Measurements from ENCODE around the gene UBE2Q2.
"Not testable (repeated sequence)": the region's sequence is repeated elsewhere in the genome, so short reads cannot be mapped to it uniquely, and the experiment has no call there.

Gene UBE2Q2

GRCh38 chr15:75864213-75865059 is 21.2 kb downstream of the UBE2Q2 start:
- no peak for DNase-seq (ENCODE audit: low spot score)

- not testable (repeated sequence) for DNase-seq (ENCODE audit: low spot score)
These were observed 22.8 kb downstream of the UBE2Q2 start for GRCh38 chr15:75866045-75866444.

- no peak for DNase-seq (ENCODE audit: low spot score)
These were observed 23.7 kb downstream of the UBE2Q2 start for GRCh38 chr15:75866916-75867315.

- no peak for DNase-seq (ENCODE audit: low spot score)
These were observed 24.2 kb downstream of the UBE2Q2 start for GRCh38 chr15:75867449-75867848.

GRCh38 chr15:75868019-75868418 is 24.8 kb downstream of the UBE2Q2 start:
- DNase-seq (ENCODE audit: low spot score), result no peak

GRCh38 chr15:75869446-75869845 is 26.2 kb downstream of the UBE2Q2 start:
- DNase-seq (ENCODE audit: low spot score), result no peak

GRCh38 chr15:75871589-75871988 is 28.3 kb downstream of the UBE2Q2 start:
- DNase-seq (ENCODE audit: low spot score), result not testable (repeated sequence)

- DNase-seq (ENCODE audit: low spot score), result no peak
These were observed 29.2 kb downstream of the UBE2Q2 start for GRCh38 chr15:75872403-75872990.

GRCh38 chr15:75884041-75884440 is 40.8 kb downstream of the UBE2Q2 start:
- DNase-seq (ENCODE audit: low spot score), result no peak

GRCh38 chr15:75887178-75887577 is 43.9 kb downstream of the UBE2Q2 start:
- DNase-seq (ENCODE audit: low spot score), result no peak

- no peak for DNase-seq (ENCODE audit: low spot score)
These were observed 48.6 kb downstream of the UBE2Q2 start for GRCh38 chr15:75891895-75892294.

- peak; percentile 16 for DNase-seq (ENCODE audit: low spot score)
These were observed 52.5 kb downstream of the UBE2Q2 start for GRCh38 chr15:75895731-75896130.

- no peak for DNase-seq (ENCODE audit: low spot score)
These were observed 57.3 kb downstream of the UBE2Q2 start for GRCh38 chr15:75900577-75900976.

GRCh38 chr15:75902129-75902557 is 58.9 kb downstream of the UBE2Q2 start:
- no peak for DNase-seq (ENCODE audit: low spot score)

GRCh38 chr15:75903331-75904239 is 60.3 kb downstream of the UBE2Q2 start, which contains the start of gene FBXO22:
TSS of gene FBXO22 (plus strand) at chr15:75903878. CDS start at chr15:75903964, 86 bp downstream.
- DNase-seq (ENCODE audit: low spot score), result peak; percentile 91

GRCh38 chr15:75905231-75905630 is 62.0 kb downstream of the UBE2Q2 start:
- DNase-seq (ENCODE audit: low spot score), result no peak

- DNase-seq (ENCODE audit: low spot score), result not testable (repeated sequence)
These were observed 67.1 kb downstream of the UBE2Q2 start for GRCh38 chr15:75910355-75910754.

GRCh38 chr15:75916978-75917377 is 73.7 kb downstream of the UBE2Q2 start:
- DNase-seq (ENCODE audit: low spot score), result no peak

- DNase-seq (ENCODE audit: low spot score), result no peak
These were observed 74.9 kb downstream of the UBE2Q2 start for GRCh38 chr15:75918135-75918534.

- no peak for DNase-seq (ENCODE audit: low spot score)
These were observed 76.8 kb downstream of the UBE2Q2 start for GRCh38 chr15:75920079-75920478.

GRCh38 chr15:75921732-75922703 is 78.8 kb downstream of the UBE2Q2 start:
- no peak for DNase-seq (ENCODE audit: low spot score)

All from Ammon's horn (tissue), 1 donor.